ENCODE measurements around the gene HEPACAM.
A peak's percentile ranks its signal among the peaks of the same experiment; 100 is the strongest.

The HEPACAM gene

GRCh38 chr11:124884869-124885479 is 50.9 kb downstream of the HEPACAM start:
- DNase-seq (ENCODE audit: low read depth) = no peak

- DNase-seq (ENCODE audit: low read depth) = no peak
Observed at GRCh38 chr11:124884340-124884739, 51.5 kb downstream of the HEPACAM start.

- no peak for DNase-seq (ENCODE audit: low read depth)
Observed at GRCh38 chr11:124882339-124883071, 53.3 kb downstream of the HEPACAM start.

GRCh38 chr11:124880958-124881357 is 54.9 kb downstream of the HEPACAM start:
- no peak for DNase-seq (ENCODE audit: low read depth)

GRCh38 chr11:124880290-124880611 is 55.6 kb downstream of the HEPACAM start:
- no peak for DNase-seq (ENCODE audit: low read depth)

GRCh38 chr11:124879493-124880289 is 56.2 kb downstream of the HEPACAM start:
- no peak for DNase-seq (ENCODE audit: low read depth)

- DNase-seq (ENCODE audit: low read depth) = no peak
Observed at GRCh38 chr11:124878759-124879492, 56.9 kb downstream of the HEPACAM start.

- DNase-seq (ENCODE audit: low read depth) = no peak
Observed at GRCh38 chr11:124877910-124878758, 57.7 kb downstream of the HEPACAM start.

GRCh38 chr11:124877631-124877909 is 58.3 kb downstream of the HEPACAM start:
- DNase-seq (ENCODE audit: low read depth) = no peak

GRCh38 chr11:124876818-124877630 is 58.8 kb downstream of the HEPACAM start:
- no peak for DNase-seq (ENCODE audit: low read depth)

GRCh38 chr11:124875943-124876817 is 59.7 kb downstream of the HEPACAM start:
- DNase-seq (ENCODE audit: low read depth) = peak; percentile 95

GRCh38 chr11:124875401-124875800 is 60.4 kb downstream of the HEPACAM start:
- DNase-seq (ENCODE audit: low read depth) = no peak

- no peak for DNase-seq (ENCODE audit: low read depth)
Observed at GRCh38 chr11:124874571-124875255, 61.1 kb downstream of the HEPACAM start.

GRCh38 chr11:124873951-124874350 is 61.9 kb downstream of the HEPACAM start:
- DNase-seq (ENCODE audit: low read depth) = no peak

GRCh38 chr11:124872741-124873140 is 63.1 kb downstream of the HEPACAM start:
- DNase-seq (ENCODE audit: low read depth) = no peak

- no peak for DNase-seq (ENCODE audit: low read depth)
Observed at GRCh38 chr11:124872280-124872679, 63.6 kb downstream of the HEPACAM start.

GRCh38 chr11:124870430-124870829 is 65.4 kb downstream of the HEPACAM start:
- DNase-seq (ENCODE audit: low read depth) = no peak

- no peak for DNase-seq (ENCODE audit: low read depth)
Observed at GRCh38 chr11:124869856-124870387, 65.9 kb downstream of the HEPACAM start.

- DNase-seq (ENCODE audit: low read depth) = no peak
Observed at GRCh38 chr11:124869331-124869730, 66.5 kb downstream of the HEPACAM start.

All from fibroblast of the conjunctiva (primary cell).